ENCODE results near the gene PPIL1. TPM values are rescaled to one million over a fixed set of nuclear protein-coding genes. Genes with fewer than 3 reads are reported as not detected.

Gene PPIL1
- total and polyA plus RNA-seq, 2 experiments from 2014 or later: 51.7 to 53.0 TPM

GRCh38 chr6:36858407-36858981 is 16.1 kb downstream of the PPIL1 start:
- H3K27ac ChIP-seq: no peak overlapping the region
- no peaks in the 10 kb centered on the region for H3K36me3 ChIP-seq (replicated peaks; ENCODE audit: insufficient read depth, low read depth)
- no peak for TF ChIP-seq EZH2 (IDR thresholded peaks at IDR 0.05; ENCODE audit: borderline replicate concordance)
- no peak for TF ChIP-seq EZH2phosphoT487 (IDR thresholded peaks at IDR 0.05; ENCODE audit: low read depth, severe bottlenecking, unreplicated experiment)
- no peak for TF ChIP-seq CTCF (IDR thresholded peaks at IDR 0.05; ENCODE audit: poor library complexity)
- H2AFZ ChIP-seq: no peak overlapping the region
- no peaks in the 10 kb centered on the region for H3K4me1 ChIP-seq (ENCODE audit: insufficient read depth)
- H3K4me2 ChIP-seq: no peak overlapping the region
- WGBS (ENCODE audit: low lambda C conversion rate, missing lambda C conversion rate): 54% methylated on average over 6 of the region's 6 CpGs
- no peak for DNase-seq (ENCODE audit: low spot score)
- H3K9me2 ChIP-seq (replicated peaks; ENCODE audit: insufficient read depth): no peaks in the 10 kb centered on the region
- no peaks in the 10 kb centered on the region for H3K27me3 ChIP-seq
- H4K20me1 ChIP-seq (ENCODE audit: insufficient read depth, poor library complexity, severe bottlenecking): no peaks in the 10 kb centered on the region
- no peaks in the 10 kb centered on the region for H3K9me3 ChIP-seq (ENCODE audit: low read depth)
- H3K4me3 ChIP-seq: no peak overlapping the region
- H3K79me2 ChIP-seq: peaks cover 21% of the 10 kb centered on the region

GRCh38 chr6:36857325-36857724 is 17.3 kb downstream of the PPIL1 start:
- H3K9me2 ChIP-seq (replicated peaks; ENCODE audit: insufficient read depth): no peaks in the 10 kb centered on the region
- H4K20me1 ChIP-seq (ENCODE audit: insufficient read depth, poor library complexity, severe bottlenecking): no peaks in the 10 kb centered on the region
- H3K79me2 ChIP-seq: peaks cover 15% of the 10 kb centered on the region
- no peak overlapping the region for H2AFZ ChIP-seq
- TF ChIP-seq CTCF (IDR thresholded peaks at IDR 0.05; ENCODE audit: poor library complexity): no peak
- TF ChIP-seq EZH2 (IDR thresholded peaks at IDR 0.05; ENCODE audit: borderline replicate concordance): no peak
- no peak for TF ChIP-seq EZH2phosphoT487 (IDR thresholded peaks at IDR 0.05; ENCODE audit: low read depth, severe bottlenecking, unreplicated experiment)
- H3K4me2 ChIP-seq: no peak overlapping the region
- H3K4me1 ChIP-seq (ENCODE audit: insufficient read depth): peaks cover 3% of the 10 kb centered on the region
- DNase-seq (ENCODE audit: low spot score): no peak
- no peak overlapping the region for H3K27ac ChIP-seq
- H3K36me3 ChIP-seq (replicated peaks; ENCODE audit: insufficient read depth, low read depth): no peaks in the 10 kb centered on the region
- H3K4me3 ChIP-seq: no peak overlapping the region
- 96% methylated on average over 4 of the region's 4 CpGs for WGBS (ENCODE audit: low lambda C conversion rate, missing lambda C conversion rate)
- no peaks in the 10 kb centered on the region for H3K9me3 ChIP-seq (ENCODE audit: low read depth)
- no peaks in the 10 kb centered on the region for H3K27me3 ChIP-seq

- no peaks in the 10 kb centered on the region for H3K9me3 ChIP-seq (ENCODE audit: low read depth)
- no peak overlapping the region for H2AFZ ChIP-seq
- H3K4me3 ChIP-seq: no peak overlapping the region
- H3K9me2 ChIP-seq (replicated peaks; ENCODE audit: insufficient read depth): no peaks in the 10 kb centered on the region
- peaks cover 3% of the 10 kb centered on the region for H3K4me1 ChIP-seq (ENCODE audit: insufficient read depth)
- H3K27me3 ChIP-seq: no peaks in the 10 kb centered on the region
- WGBS (ENCODE audit: low lambda C conversion rate, missing lambda C conversion rate): 89% methylated on average over 8 of the region's 8 CpGs
- no peaks in the 10 kb centered on the region for H3K36me3 ChIP-seq (replicated peaks; ENCODE audit: insufficient read depth, low read depth)
- H3K27ac ChIP-seq: no peak overlapping the region
- TF ChIP-seq EZH2 (IDR thresholded peaks at IDR 0.05; ENCODE audit: borderline replicate concordance) (no peak), EZH2phosphoT487 (IDR thresholded peaks at IDR 0.05; ENCODE audit: low read depth, severe bottlenecking, unreplicated experiment) (no peak), CTCF (IDR thresholded peaks at IDR 0.05; ENCODE audit: poor library complexity) (no peak)
- H3K4me2 ChIP-seq: no peak overlapping the region
- no peak for DNase-seq (ENCODE audit: low spot score)
- peaks cover 14% of the 10 kb centered on the region for H3K79me2 ChIP-seq
- H4K20me1 ChIP-seq (ENCODE audit: insufficient read depth, poor library complexity, severe bottlenecking): no peaks in the 10 kb centered on the region
These were observed 18.3 kb downstream of the PPIL1 start for GRCh38 chr6:36856277-36856676.

Measured in hepatocyte (in vitro differentiated cells).